ENCODE data around the gene MRPL20. TPM values are rescaled to one million over a fixed set of nuclear protein-coding genes. Genes with fewer than 3 reads are reported as not detected.

The MRPL20 gene
- total and polyA plus RNA-seq, 12 donors: 98.9 to 276 (median 158) TPM

DNA sequence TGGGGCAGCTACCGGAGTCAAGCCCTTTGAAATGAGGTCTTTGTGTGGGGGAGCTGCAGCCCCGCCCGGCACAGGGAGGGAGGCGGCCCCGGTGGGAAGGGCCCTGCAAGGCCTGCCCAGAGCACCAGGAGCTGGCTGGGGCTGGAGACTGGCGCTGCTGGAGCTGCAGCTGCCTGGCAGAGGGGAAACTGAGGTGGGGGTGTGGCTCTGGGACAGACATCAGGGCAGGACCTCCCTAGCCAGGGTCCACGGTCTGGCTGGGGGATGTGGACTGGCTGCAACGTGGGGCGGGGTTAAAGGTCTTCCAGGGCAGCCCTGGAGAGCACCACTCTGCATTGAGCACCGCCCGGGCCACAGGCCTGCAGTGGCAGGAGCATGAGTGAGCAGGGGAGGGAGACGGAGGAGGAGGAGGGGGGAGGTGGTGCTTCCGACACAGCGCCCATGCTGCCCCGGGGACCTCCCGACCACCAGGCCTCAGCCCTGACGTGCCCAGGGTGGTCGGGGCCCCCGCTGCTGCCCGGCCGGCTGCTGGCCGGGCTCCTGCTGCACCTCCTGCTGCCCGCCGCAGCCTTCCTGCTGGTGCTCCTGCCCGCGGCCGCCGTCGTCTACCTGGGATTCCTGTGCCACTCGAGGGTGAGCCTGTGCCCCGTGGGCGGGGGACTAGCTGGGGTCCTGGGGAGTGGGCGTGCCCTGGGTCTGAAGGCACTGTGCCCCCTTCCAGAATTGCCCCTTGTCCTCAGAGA, 18.8 kb upstream of the MRPL20 start:
- 32 to 67% (median 60%) methylated on average over 3 to 32 of the region's 33 CpGs for whole genome bisulfite sequencing, 4 donors
- peaks cover 16% of the 10 kb centered on the region in 2 donors for H3K4me1 ChIP-seq (replicated peaks in 1 of 2)
- H3K27ac ChIP-seq: no peak overlapping the region

DNA sequence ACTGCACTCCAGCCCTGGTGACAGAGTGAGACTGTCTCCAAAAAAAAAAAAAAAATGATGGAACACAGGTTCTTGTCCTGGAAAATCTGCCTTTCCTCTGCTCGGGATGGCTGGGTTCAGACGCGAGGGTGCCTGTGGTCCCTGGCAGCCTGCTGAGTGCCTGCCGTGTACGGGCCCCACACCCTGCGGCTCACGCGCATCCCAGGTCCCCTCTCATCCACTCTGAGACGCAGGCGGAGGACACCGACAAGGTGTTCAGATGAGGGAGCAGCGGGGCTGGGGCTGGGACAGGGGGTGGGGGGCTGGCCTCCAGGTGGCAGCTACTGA, 18.3 kb upstream of the MRPL20 start:
- intact Hi-C loops (cut with DNase I): no loop called here
- Histone ChIP-seq H3K4me1 (replicated peaks in 1 of 2) (peaks cover 11% of the 10 kb centered on the region in 2 donors), H3K27ac (no peak overlapping the region), H3K4me3 (no peak overlapping the region), H3K27me3 (no peaks in the 10 kb centered on the region), H3K36me3 (replicated peaks in 1 of 2) (no peaks in the 10 kb centered on the region), H3K9me3 (replicated peaks in 1 of 3) (no peaks in the 10 kb centered on the region)
- peak in 1 of 7 donors; percentile 9 for DNase-seq
- 85 to 89% (median 86%) methylated on average over 9 to 12 of the region's 12 CpGs for WGBS, 4 donors
- TF ChIP-seq POLR2A (IDR thresholded peaks at IDR 0.05): no peak
- TF ChIP-seq, protein P1, sequence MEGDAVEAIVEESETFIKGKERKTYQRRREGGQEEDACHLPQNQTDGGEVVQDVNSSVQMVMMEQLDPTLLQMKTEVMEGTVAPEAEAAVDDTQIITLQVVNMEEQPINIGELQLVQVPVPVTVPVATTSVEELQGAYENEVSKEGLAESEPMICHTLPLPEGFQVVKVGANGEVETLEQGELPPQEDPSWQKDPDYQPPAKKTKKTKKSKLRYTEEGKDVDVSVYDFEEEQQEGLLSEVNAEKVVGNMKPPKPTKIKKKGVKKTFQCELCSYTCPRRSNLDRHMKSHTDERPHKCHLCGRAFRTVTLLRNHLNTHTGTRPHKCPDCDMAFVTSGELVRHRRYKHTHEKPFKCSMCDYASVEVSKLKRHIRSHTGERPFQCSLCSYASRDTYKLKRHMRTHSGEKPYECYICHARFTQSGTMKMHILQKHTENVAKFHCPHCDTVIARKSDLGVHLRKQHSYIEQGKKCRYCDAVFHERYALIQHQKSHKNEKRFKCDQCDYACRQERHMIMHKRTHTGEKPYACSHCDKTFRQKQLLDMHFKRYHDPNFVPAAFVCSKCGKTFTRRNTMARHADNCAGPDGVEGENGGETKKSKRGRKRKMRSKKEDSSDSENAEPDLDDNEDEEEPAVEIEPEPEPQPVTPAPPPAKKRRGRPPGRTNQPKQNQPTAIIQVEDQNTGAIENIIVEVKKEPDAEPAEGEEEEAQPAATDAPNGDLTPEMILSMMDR (IDR thresholded peaks at IDR 0.05): no peak

More for the DNA sequence above, 18.8 kb upstream of the MRPL20 start:
- Histone ChIP-seq H3K4me3 (no peak overlapping the region), H3K9me3 (replicated peaks in 1 of 3) (no peaks in the 10 kb centered on the region), H3K36me3 (replicated peaks in 1 of 2) (no peaks in the 10 kb centered on the region), H3K27me3 (no peaks in the 10 kb centered on the region)
- intact Hi-C loops (cut with DNase I): no loop called here
- peak in 2 of 7 donors; percentile 13 to 20 for DNase-seq
- TF ChIP-seq, protein P1 (IDR thresholded peaks at IDR 0.05): no peak
- no peak for TF ChIP-seq POLR2A (IDR thresholded peaks at IDR 0.05)

DNA sequence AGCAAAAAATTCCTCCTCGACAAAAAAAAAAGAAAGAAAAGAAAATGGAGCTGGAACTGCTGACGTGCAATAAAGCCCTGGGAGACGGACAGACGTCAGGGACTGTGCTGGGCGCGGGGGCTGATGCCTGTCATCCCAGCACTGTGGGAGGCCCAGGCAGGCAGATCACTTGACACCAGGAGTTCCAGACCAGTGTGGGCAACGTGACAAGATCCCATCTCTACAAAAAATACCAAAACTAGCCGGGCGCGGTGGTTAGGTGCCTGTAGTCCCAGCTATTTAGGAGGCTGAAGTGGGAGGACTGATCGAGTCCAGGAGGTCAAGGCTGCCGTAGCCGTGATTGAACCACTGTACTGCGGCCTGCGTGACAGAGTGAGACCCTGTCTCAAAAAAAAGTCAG, 17.6 kb upstream of the MRPL20 start:
- Histone ChIP-seq H3K9me3 (replicated peaks in 1 of 3) (no peaks in the 10 kb centered on the region), H3K4me1 (replicated peaks in 1 of 2) (peaks cover 4 to 5% of the 10 kb centered on the region in 2 donors), H3K27me3 (no peaks in the 10 kb centered on the region), H3K36me3 (replicated peaks in 1 of 2) (no peaks in the 10 kb centered on the region), H3K27ac (no peak overlapping the region), H3K4me3 (no peak overlapping the region)
- intact Hi-C loops (cut with DNase I): no loop called here
- 83 to 92% (median 89%) methylated on average over 15 of the region's 15 CpGs for WGBS, 4 donors
- TF ChIP-seq POLR2A (IDR thresholded peaks at IDR 0.05): no peak
- TF ChIP-seq, protein P1 (IDR thresholded peaks at IDR 0.05): no peak
- peak in 1 of 7 donors; percentile 6 for DNase-seq

DNA sequence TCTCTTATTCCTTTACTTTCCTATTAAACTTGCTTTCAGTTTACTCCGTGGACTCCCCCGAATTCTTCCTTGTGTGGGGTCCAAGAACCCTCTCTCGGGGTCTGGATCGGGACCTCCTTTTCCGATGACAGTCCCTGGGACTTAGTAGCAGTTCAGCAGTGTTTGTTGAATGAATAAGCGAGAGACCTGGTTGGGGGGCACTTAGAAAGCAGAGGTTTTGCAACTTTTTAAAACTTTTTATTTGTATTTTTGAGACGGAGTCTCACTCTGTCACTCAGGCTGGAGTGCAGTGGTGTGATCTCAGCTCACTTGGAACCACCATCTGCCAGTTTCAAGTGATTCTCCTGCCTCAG, 16.1 kb upstream of the MRPL20 start:
- 88 to 92% (median 91%) methylated on average over 7 of the region's 7 CpGs for WGBS, 4 donors
- peak in 1 of 7 donors; percentile 9 for DNase-seq
- no peak for TF ChIP-seq POLR2A (IDR thresholded peaks at IDR 0.05)
- TF ChIP-seq, protein P1 (IDR thresholded peaks at IDR 0.05): no peak
- H3K36me3 ChIP-seq (replicated peaks in 1 of 2): no peaks in the 10 kb centered on the region
- H3K27me3 ChIP-seq: no peaks in the 10 kb centered on the region
- no peak overlapping the region for H3K4me3 ChIP-seq
- no peaks in the 10 kb centered on the region for H3K9me3 ChIP-seq (replicated peaks in 1 of 3)
- no peak overlapping the region for H3K27ac ChIP-seq
- intact Hi-C loops (cut with DNase I): no loop called here
- no peaks in the 10 kb centered on the region for H3K4me1 ChIP-seq (replicated peaks in 1 of 2)
